GM12892 (cell line): ENCODE measurements around the gene DLG3.

Experiments
- POLR2A ChIP-seq: IDR thresholded peaks from 2 replicates; pipeline ENCODE4 v1.6.1; 2011; ENCODE audit warnings: low read depth, low read length, control low read depth
- POLR2AphosphoS5 ChIP-seq: IDR thresholded peaks from 2 replicates; pipeline ENCODE4 v1.6.1; 2011; ENCODE audit warnings: low read depth, low read length, control low read depth

DNA sequence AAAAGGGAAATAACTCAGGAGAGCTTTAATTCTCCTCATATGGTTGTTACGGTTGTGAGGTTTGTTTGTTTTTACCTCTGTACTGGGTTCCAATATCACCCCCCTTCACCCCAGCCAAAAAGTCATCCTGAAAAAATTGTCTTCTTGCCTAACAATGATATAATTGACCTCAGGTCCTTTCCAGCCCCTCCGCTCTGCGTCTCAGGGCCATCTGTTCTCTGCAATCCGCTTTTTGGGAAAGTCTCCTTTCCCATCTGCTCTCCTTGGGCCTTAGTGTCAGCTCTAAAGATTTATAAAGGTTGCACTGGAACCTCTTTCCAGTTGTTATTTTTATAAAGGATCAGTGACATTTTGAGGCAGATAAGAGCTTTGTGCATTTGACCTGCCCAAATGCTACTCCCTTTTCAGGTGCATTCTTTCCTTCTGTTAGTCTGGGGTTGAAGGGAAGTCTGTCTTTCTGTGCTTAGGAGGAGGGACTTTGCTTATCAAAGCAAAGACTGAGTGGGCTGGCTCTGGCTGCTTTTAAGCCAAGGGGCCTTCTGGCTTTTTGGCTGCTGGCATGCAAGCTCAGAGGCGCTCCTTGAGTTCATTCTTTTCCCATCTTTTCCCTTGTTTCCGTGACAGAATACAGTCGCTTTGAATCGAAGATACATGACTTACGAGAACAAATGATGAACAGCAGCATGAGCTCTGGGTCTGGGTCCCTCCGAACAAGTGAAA lies 34.1 kb downstream of the DLG3 start:
- TF ChIP-seq POLR2A (no peak), POLR2AphosphoS5 (no peak)
